Cardiac fibroblast (primary cell): ENCODE data around the gene SLC6A6.

Experiments used
- DNase-seq, 2 donors: peaks; one replicate each; pipeline versions ENCODE4 v3.0.0 to v3.0.0-alpha.2; 2010; ENCODE audit warnings: low read depth in 2 of 2
- H3K4me3 ChIP-seq, 2 donors: replicated peaks in 1 of 2; 1 replicate in 1 of 2; 2 replicates in 1 of 2; pipeline ENCODE4 v1.5.1; 2011; ENCODE audit warnings: low read depth in 2 of 2, low read length in 2 of 2, mild to moderate bottlenecking in 2 of 2, moderate library complexity in 1 of 2
- TF ChIP-seq, protein P1 (sequence below): IDR thresholded peaks from one replicate; pipeline ENCODE4 v1.5.1; 2011; ENCODE audit warnings: low read depth, mild to moderate bottlenecking, low read length, inconsistent platforms

The SLC6A6 gene

DNA sequence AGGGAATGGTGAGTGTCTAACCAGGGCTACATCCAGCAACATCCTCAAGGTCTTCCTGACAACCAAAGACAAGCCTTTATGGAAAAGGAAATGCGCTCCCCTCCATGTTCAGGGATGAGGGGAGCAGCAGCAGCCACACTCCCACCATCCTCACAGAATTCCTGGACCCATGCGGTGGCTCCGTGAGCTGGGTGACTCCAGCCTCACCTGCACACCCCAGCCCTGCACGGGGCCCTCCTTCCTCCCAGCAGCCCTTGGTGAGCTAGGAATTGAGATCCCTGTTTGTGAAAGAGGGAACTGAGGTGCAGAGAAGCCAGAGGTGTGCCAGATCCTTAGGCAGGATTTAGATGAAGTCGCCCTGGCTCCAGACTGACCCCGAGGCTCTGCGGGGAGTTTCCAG, 85.4 kb downstream of the SLC6A6 start:
- no peak for DNase-seq
- TF ChIP-seq, protein P1, sequence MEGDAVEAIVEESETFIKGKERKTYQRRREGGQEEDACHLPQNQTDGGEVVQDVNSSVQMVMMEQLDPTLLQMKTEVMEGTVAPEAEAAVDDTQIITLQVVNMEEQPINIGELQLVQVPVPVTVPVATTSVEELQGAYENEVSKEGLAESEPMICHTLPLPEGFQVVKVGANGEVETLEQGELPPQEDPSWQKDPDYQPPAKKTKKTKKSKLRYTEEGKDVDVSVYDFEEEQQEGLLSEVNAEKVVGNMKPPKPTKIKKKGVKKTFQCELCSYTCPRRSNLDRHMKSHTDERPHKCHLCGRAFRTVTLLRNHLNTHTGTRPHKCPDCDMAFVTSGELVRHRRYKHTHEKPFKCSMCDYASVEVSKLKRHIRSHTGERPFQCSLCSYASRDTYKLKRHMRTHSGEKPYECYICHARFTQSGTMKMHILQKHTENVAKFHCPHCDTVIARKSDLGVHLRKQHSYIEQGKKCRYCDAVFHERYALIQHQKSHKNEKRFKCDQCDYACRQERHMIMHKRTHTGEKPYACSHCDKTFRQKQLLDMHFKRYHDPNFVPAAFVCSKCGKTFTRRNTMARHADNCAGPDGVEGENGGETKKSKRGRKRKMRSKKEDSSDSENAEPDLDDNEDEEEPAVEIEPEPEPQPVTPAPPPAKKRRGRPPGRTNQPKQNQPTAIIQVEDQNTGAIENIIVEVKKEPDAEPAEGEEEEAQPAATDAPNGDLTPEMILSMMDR = no peak
- no peak overlapping the region for H3K4me3 ChIP-seq

DNA sequence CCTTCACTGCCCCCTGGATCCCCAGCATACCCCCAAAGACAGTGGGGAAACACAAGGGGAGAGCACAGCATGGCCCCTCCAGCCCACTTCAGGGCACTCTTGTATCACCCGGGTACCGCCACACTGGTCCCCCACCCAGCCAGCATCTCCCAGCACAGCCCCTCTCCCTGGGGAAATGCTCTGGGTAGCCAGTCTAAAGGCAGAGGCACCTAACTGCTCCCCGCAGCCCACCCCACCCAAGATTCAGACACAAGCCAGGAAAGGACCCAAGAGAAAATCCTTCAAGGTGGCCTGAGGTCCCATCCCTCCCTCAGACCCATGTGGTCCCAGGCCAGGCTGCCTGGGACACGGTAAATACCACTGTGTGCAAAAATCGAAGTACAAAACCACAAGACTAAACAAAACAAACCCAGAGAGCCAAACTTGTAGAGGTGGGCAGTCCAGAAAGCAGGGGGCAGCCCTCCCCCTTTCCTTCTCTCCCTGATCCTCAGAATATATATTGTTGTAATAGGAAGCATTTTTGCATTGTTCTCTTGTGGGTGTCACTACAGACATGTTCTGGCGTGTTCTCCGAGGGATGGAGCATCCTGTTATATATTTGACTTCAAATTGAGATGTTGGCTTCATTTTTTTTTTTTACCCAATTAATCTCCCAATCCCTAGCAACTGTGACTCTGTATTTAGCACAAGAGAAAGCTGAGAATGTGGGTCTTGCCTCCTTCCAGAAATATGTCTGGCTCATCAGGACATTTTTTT, 86.1 kb downstream of the SLC6A6 start:
- no peak overlapping the region for H3K4me3 ChIP-seq
- TF ChIP-seq, protein P1 = no peak
- DNase-seq = peak in 1 of 2 donors; percentile 19

DNA sequence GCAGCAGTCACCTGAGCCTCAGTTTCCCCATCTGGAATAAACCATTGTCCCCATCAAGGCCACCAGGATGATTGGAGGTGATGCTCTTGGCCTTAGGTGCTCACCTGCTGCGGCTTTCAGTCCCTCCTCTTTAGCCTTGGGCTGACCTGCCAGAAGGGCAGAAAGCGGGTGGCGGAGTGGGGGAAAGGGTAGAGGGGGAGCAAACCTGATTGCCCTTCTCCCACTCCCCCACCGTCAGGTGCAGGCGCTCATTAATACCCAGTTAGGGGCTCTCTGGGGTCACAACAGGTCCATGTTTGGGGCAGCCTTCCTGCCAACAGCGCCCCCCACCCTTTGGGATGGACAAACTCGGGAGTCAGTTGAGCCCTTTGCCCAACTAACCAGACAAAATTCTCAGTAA, 87.2 kb downstream of the SLC6A6 start:
- no peak overlapping the region for H3K4me3 ChIP-seq
- no peak for DNase-seq
- TF ChIP-seq, protein P1 = no peak

DNA sequence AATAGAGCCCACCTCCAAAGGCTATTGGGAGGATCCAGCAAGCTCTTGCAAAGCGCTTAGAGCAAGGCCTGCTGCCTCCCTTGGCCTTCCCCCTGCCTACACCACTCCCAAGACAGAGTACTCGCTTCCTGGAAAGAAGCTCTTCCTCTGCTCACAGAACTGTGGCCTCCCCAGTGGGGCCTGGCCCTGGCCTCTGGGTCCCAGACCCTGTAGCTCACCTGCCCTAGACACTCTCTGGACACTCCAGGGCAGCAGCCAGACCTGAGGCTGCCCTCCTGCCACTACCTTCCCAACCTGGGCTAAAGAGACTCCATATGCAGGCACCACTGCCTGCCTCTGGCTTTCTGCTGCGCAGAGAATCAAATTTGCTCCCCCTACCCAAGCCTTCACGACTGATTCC, 87.8 kb downstream of the SLC6A6 start:
- H3K4me3 ChIP-seq = no peak overlapping the region
- DNase-seq = no peak
- TF ChIP-seq, protein P1 = no peak

DNA sequence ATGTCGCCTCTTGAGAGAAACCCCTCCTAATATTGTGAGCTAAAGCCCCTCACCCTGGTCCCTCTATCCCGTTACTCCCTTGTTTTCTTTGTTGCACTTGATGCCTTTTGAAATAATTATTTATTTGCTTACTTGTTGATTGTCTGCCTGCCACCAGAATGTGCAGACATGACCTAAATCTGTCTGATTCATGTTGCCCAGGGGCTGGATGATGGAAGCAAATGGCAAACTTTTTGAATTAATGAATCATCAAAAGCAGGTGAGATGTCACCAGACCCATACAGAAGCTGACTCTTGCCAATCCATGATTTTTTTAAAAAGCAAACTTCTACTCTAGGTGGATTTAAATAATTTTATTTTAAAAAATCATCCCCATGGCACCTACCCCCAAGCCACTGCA, 88.4 kb downstream of the SLC6A6 start:
- no peak overlapping the region for H3K4me3 ChIP-seq
- DNase-seq = no peak

DNA sequence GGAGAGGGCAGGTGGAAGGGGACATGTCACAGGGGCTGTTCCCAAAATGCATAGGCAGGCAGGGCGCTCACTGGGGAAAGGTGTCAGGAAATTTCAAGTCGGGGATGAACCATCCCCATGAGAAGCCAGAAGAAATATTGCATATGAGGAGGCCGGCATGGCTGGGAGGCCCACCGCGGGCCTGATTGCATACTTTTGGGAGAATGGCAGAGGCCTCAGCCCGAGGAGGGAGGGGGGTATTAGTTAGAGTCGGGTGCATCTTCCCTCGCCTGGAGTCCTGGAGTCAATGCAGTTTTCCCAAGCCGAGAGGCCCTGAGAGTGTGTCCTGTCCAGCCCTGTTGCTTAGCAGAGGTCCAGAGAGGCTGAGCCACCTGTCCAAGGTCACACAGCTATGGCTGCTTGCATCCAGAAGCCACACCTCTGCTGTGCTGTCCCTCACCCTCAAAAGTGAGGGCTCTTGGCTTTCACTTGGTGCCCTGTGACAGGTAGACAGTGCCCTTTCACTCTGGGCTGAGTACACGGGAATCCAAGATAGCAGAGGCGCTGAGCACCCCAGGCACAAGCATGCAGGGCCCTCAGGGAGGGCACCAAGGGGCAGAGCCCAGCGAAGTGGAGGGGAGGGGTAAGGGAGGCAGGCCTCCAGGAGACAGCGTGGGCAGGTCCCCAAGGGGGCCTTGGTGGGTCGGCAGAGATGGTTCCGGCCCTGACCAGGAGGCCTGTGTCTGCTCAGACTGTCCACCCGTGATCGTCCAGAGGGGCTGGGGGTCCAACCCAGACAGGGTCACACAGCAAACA, 89.2 kb downstream of the SLC6A6 start:
- DNase-seq = no peak
- H3K4me3 ChIP-seq = no peak overlapping the region
- TF ChIP-seq, protein P1 = no peak

More for the DNA sequence above, 88.4 kb downstream of the SLC6A6 start:
- TF ChIP-seq, protein P1 = no peak
